OCI-LY1 (cell line): Measurements from ENCODE around the gene ZNF407.
"Not testable (repeated sequence)": the region's sequence is repeated elsewhere in the genome, so short reads cannot be mapped to it uniquely, and the experiment has no call there.

Experiments used
- H2AFZ ChIP-seq: fragments of 200-600 bp; sonication (generic), shearing (Covaris generic); 2 replicates; pipeline ENCODE4 v1.6.0; 2014; ENCODE audit warnings: antibody characterized with exemption, mild to moderate bottlenecking, low read length
- H3F3A ChIP-seq: fragments of 200-600 bp; sonication (generic), shearing (Covaris generic); 2 replicates; pipeline ENCODE4 v1.6.0; 2014; ENCODE audit warnings: mild to moderate bottlenecking, antibody characterized with exemption, low read length, moderate library complexity; ENCODE audit not compliant: insufficient read depth
- H3K27ac ChIP-seq: fragments of 200-600 bp; sonication (generic); 2 replicates; pipeline ENCODE4 v1.5.1; 2014; ENCODE audit warnings: low read length, mixed run types, mild to moderate bottlenecking, low read depth; ENCODE audit not compliant: poor library complexity, severe bottlenecking
- H3K27me3 ChIP-seq: fragments of 200-600 bp; sonication (generic); 2 replicates; pipeline ENCODE4 v1.6.0; 2014; ENCODE audit warnings: antibody characterized with exemption, mild to moderate bottlenecking, low read length, moderate library complexity; ENCODE audit not compliant: insufficient read depth
- H3K36me3 ChIP-seq: fragments of 200-600 bp; sonication (generic); 2 replicates; pipeline ENCODE4 v1.6.1; 2014; ENCODE audit warnings: mild to moderate bottlenecking, antibody characterized with exemption, low read length, moderate library complexity, mixed read lengths; ENCODE audit not compliant: insufficient read depth
- H3K4me1 ChIP-seq: fragments of 200-600 bp; sonication (generic); 2 replicates; pipeline ENCODE4 v1.5.1; 2014; ENCODE audit warnings: mild to moderate bottlenecking, low read length, moderate library complexity; ENCODE audit not compliant: insufficient read depth, severe bottlenecking
- H3K4me2 ChIP-seq: fragments of 200-600 bp; sonication (generic), shearing (Covaris generic); 2 replicates; pipeline ENCODE4 v1.6.1; 2014; ENCODE audit warnings: low read length
- H3K4me3 ChIP-seq: fragments of 200-600 bp; sonication (generic); 2 replicates; pipeline ENCODE4 v1.5.1; 2014; ENCODE audit warnings: low read length, low read depth, mild to moderate bottlenecking, mixed read lengths; ENCODE audit not compliant: poor library complexity, severe bottlenecking
- H3K79me2 ChIP-seq: fragments of 200-600 bp; shearing (Covaris generic); 2 replicates; pipeline ENCODE4 v1.6.1; 2016; ENCODE audit warnings: mixed run types, low read length, mixed read lengths; ENCODE audit not compliant: insufficient read depth
- H3K9ac ChIP-seq: fragments of 200-600 bp; sonication (generic), shearing (Covaris generic); 2 replicates; pipeline ENCODE4 v1.6.1; 2014; ENCODE audit warnings: mild to moderate bottlenecking, low read length, mixed read lengths
- H3K9me2 ChIP-seq: fragments of 200-600 bp; sonication (generic), shearing (Covaris generic); 2 replicates; pipeline ENCODE4 v1.6.1; 2014; ENCODE audit warnings: low read depth, mild to moderate bottlenecking, low read length, mixed read lengths
- H3K9me3 ChIP-seq: fragments of 200-600 bp; shearing (Covaris generic); 2 replicates; pipeline ENCODE4 v1.6.1; 2014; ENCODE audit warnings: low read length, mixed read lengths
- H4K20me1 ChIP-seq: fragments of 200-600 bp; sonication (generic), shearing (Covaris generic); 2 replicates; pipeline ENCODE4 v1.6.0; 2016; ENCODE audit warnings: mild to moderate bottlenecking, low read length; ENCODE audit not compliant: insufficient read depth
- CTCF ChIP-seq: fragments of 200-600 bp; sonication (generic), shearing (Covaris generic); IDR thresholded peaks from 2 replicates; pipeline ENCODE4 v1.5.1; 2017; ENCODE audit warnings: mild to moderate bottlenecking, antibody characterized with exemption, low read length, moderate library complexity, mixed read lengths
- EZH2 ChIP-seq: fragments of 200-600 bp; sonication (generic), shearing (Covaris generic); IDR thresholded peaks from 2 replicates; pipeline ENCODE4 v1.8.0; 2017; ENCODE audit warnings: borderline replicate concordance, mixed run types, mild to moderate bottlenecking, antibody characterized with exemption, low read length, moderate library complexity, mixed read lengths

ZNF407 gene

GRCh38 chr18:74965682-74966081 lies 368.0 kb downstream of the ZNF407 start:
- no peaks in the 10 kb centered on the region for H3K36me3 ChIP-seq
- TF ChIP-seq CTCF = no peak
- TF ChIP-seq EZH2 = no peak
- no peaks in the 10 kb centered on the region for H3K27me3 ChIP-seq
- H2AFZ ChIP-seq = no peak overlapping the region
- H3K4me3 ChIP-seq = no peak overlapping the region
- no peaks in the 10 kb centered on the region for H4K20me1 ChIP-seq
- no peaks in the 10 kb centered on the region for H3F3A ChIP-seq
- H3K79me2 ChIP-seq = no peaks in the 10 kb centered on the region
- H3K4me2 ChIP-seq = no peak overlapping the region
- no peak overlapping the region for H3K9ac ChIP-seq
- no peaks in the 10 kb centered on the region for H3K9me2 ChIP-seq
- H3K4me1 ChIP-seq = no peaks in the 10 kb centered on the region
- 0 out of 2 replicates have a peak, but pooled peaks cover 2% of the 10 kb centered on the region for H3K9me3 ChIP-seq
- no peak overlapping the region for H3K27ac ChIP-seq

GRCh38 chr18:74967438-74967837 lies 369.8 kb downstream of the ZNF407 start:
- no peaks in the 10 kb centered on the region for H3K36me3 ChIP-seq
- no peaks in the 10 kb centered on the region for H3F3A ChIP-seq
- H3K4me1 ChIP-seq = no peaks in the 10 kb centered on the region
- no peaks in the 10 kb centered on the region for H3K79me2 ChIP-seq
- no peak overlapping the region for H2AFZ ChIP-seq
- no peak overlapping the region for H3K4me3 ChIP-seq
- TF ChIP-seq CTCF (no peak), EZH2 (no peak)
- H3K9me3 ChIP-seq = 0 out of 2 replicates have a peak, but pooled peaks cover 2% of the 10 kb centered on the region
- no peaks in the 10 kb centered on the region for H4K20me1 ChIP-seq
- H3K27ac ChIP-seq = no peak overlapping the region
- no peaks in the 10 kb centered on the region for H3K27me3 ChIP-seq
- no peak overlapping the region for H3K4me2 ChIP-seq
- no peaks in the 10 kb centered on the region for H3K9me2 ChIP-seq
- H3K9ac ChIP-seq = no peak overlapping the region

- Histone ChIP-seq H3K4me2 (no peak overlapping the region), H3K9me2 (no peaks in the 10 kb centered on the region), H3K27me3 (no peaks in the 10 kb centered on the region), H3K9me3 (0 out of 2 replicates have a peak, but pooled peaks cover 2% of the 10 kb centered on the region), H3K4me1 (no peaks in the 10 kb centered on the region), H3K9ac (no peak overlapping the region), H3K36me3 (no peaks in the 10 kb centered on the region), H3K4me3 (no peak overlapping the region), H3F3A (no peaks in the 10 kb centered on the region), H3K27ac (no peak overlapping the region), H2AFZ (no peak overlapping the region), H3K79me2 (no peaks in the 10 kb centered on the region), H4K20me1 (no peaks in the 10 kb centered on the region)
- TF ChIP-seq EZH2 (no peak), CTCF (no peak)
Measured at GRCh38 chr18:74967979-74968378, 370.3 kb downstream of the ZNF407 start.

GRCh38 chr18:74971358-74971757 lies 373.7 kb downstream of the ZNF407 start:
- H3K9me2 ChIP-seq, H3F3A ChIP-seq, H3K27ac ChIP-seq, H3K79me2 ChIP-seq, H3K9ac ChIP-seq, H3K4me2 ChIP-seq, H3K4me1 ChIP-seq, H3K4me3 ChIP-seq, H4K20me1 ChIP-seq, H3K27me3 ChIP-seq, H2AFZ ChIP-seq, H3K9me3 ChIP-seq, H3K36me3 ChIP-seq: not testable (repeated sequence)

- not testable (repeated sequence) for H3K4me2 ChIP-seq, H3K27ac ChIP-seq, H3F3A ChIP-seq, H3K27me3 ChIP-seq, H3K9me2 ChIP-seq, H3K4me3 ChIP-seq, H3K4me1 ChIP-seq, H3K9ac ChIP-seq, H3K79me2 ChIP-seq, H3K36me3 ChIP-seq, H4K20me1 ChIP-seq, H2AFZ ChIP-seq, H3K9me3 ChIP-seq
Measured at GRCh38 chr18:74971776-74972175, 374.1 kb downstream of the ZNF407 start.
